K562 (cell line): ENCODE measurements around the gene QPRT. TPM values are rescaled to one million over a fixed set of nuclear protein-coding genes. Genes with fewer than 3 reads are reported as not detected.

Source experiments
- ARHGAP35 ChIP-seq: fragments of 450-650 bp; IDR thresholded peaks from 2 replicates; pipeline ENCODE4 v1.6.1; 2018; ENCODE audit not compliant: partially characterized antibody
- BCOR ChIP-seq: fragments of 450-650 bp; IDR thresholded peaks from 2 replicates; pipeline ENCODE4 v1.6.1; 2016
- CGGBP1 ChIP-seq: fragments of 250-450 bp; sonication (Bioruptor Pico); IDR thresholded peaks from 2 replicates; pipeline ENCODE4 v1.9.0; 2021; ENCODE audit warnings: mild to moderate bottlenecking
- CUX1 ChIP-seq: fragments of 200-800 bp; sonication (Bioruptor generic); IDR thresholded peaks from 2 replicates; pipeline ENCODE4 v1.6.1; 2016; ENCODE audit warnings: missing genetic modification characterization, missing compliant biosample characterization
- ETV5 ChIP-seq: sonication (generic); formaldehyde crosslinking; IDR thresholded peaks from 2 replicates; pipeline ENCODE4 v1.4.0; 2020; ENCODE audit warnings: low read depth, mild to moderate bottlenecking, missing genetic modification reagents
- MBD2 ChIP-seq: sonication (generic); IDR thresholded peaks from 2 replicates; pipeline ENCODE4 v1.6.1; 2016; ENCODE audit warnings: low read depth, borderline replicate concordance
- MTA2 ChIP-seq: fragments of 450-650 bp; IDR thresholded peaks from 2 replicates; pipeline ENCODE4 v1.6.1; 2016; ENCODE audit warnings: low read depth
- REST ChIP-seq, 2 experiments: fragments of 450-650 bp; formaldehyde crosslinking in 1 of 2; IDR thresholded peaks; 2 replicates each; pipeline versions ENCODE4 v1.4.0 to v1.6.1; 2014 to 2020; ENCODE audit warnings: mild to moderate bottlenecking in 2 of 2, borderline replicate concordance in 1 of 2, low read depth in 1 of 2
- SPI1 ChIP-seq: IDR thresholded peaks from 2 replicates; pipeline ENCODE4 v1.6.1; 2011; ENCODE audit warnings: low read depth, low read length, control low read depth, borderline replicate concordance
- SUPT5H ChIP-seq: fragments of 450-650 bp; IDR thresholded peaks from 2 replicates; pipeline ENCODE4 v1.6.1; 2016
- TEAD1 ChIP-seq, 2 experiments: fragments of 450-650 bp in 1 of 2; sonication (generic) in 1 of 2; formaldehyde crosslinking; IDR thresholded peaks; 2 replicates each; pipeline versions ENCODE4 v1.4.0 to v1.8.0; 2020 to 2022; ENCODE audit warnings: mild to moderate bottlenecking in 2 of 2, missing genetic modification reagents in 1 of 2
- ZC3H11A ChIP-seq: IDR thresholded peaks from 2 replicates; pipeline ENCODE4 v1.6.1; 2012; ENCODE audit warnings: low read depth, low read length, improper control_type of control experiment
- ZNF512 ChIP-seq: IDR thresholded peaks from 2 replicates; pipeline ENCODE4 v1.6.1; 2016; ENCODE audit warnings: missing genetic modification characterization, missing compliant biosample characterization
- polyA plus RNA-seq, 8 experiments: library from polyadenylated mRNA; depleted of rRNA in 4 of 8; stranded (reverse) in 5 of 8; unstranded in 3 of 8; fragments of >200 nt; fragmentation: Nextera tagmentation in 2 of 8; fragmentation: Illumina TruSeq in 1 of 8; extraction: Ambion mirVana in 2 of 8; extraction: Trizol in 1 of 8; gene quantifications; 2 replicates each; pipeline versions ENCODE4 v1.2.1 to v1.2.3, GENCODE V29; 2011 to 2014; ENCODE audit warnings: inconsistent platforms in 1 of 8, missing spikeins in 1 of 8
- total RNA-seq, 7 experiments: library from RNA; depleted of rRNA in 6 of 7; stranded (reverse); fragments of >200 nt in 6 of 7; fragmentation: Illumina TruSeq in 2 of 7; extraction: Trizol in 2 of 7; gene quantifications; 2 replicates each; pipeline versions ENCODE4 v1.2.1 to v1.2.3, GENCODE V29; 2011 to 2021; ENCODE audit warnings: low replicate concordance in 1 of 7

The QPRT gene
- total and polyA plus RNA-seq, 9 of the 15 experiments (the other 6 are each of a cell fraction or from before 2014, with no cell fraction given) = 7.7 to 112 (median 64.1) TPM

- TF ChIP-seq REST (IDR thresholded peaks at IDR 0.05; ENCODE audit: borderline replicate concordance) (peak; percentile 84), REST (CRISPR knock-in tag; IDR thresholded peaks at IDR 0.05; ENCODE audit: low read depth) (no peak), CGGBP1 (no peak), SPI1 (no peak), MTA2 (no peak), ARHGAP35 (no peak), CUX1 (CRISPR knock-in tag) (no peak), TEAD1 (CRISPR knock-in tag; IDR thresholded peaks at IDR 0.05) (peak in 1 of 2 experiments; percentile 50; a peak in 1 of 4 replicates), BCOR (no peak), ZNF512 (no peak), ZC3H11A (no peak), ETV5 (CRISPR knock-in tag) (no peak), SUPT5H (no peak), MBD2 (no peak)
Observed at GRCh38 chr16:29700253-29700987, 21.4 kb downstream of the QPRT start (continued).
